SK-N-SH treated with all-trans-retinoic acid at 6 μM for 48 hours (cell line): ENCODE data around the gene PTGER4.

ENCODE experiments used
- ATAC-seq: fragments of 200-7000 bp; cut with Tn5 transposase; 3 replicates; pipeline ENCODE4 v1.9.1; 2020; ENCODE audit warnings: mild to moderate bottlenecking, moderate library complexity
- BACH2 ChIP-seq: fragments of 250-450 bp; sonication (Bioruptor Pico); IDR thresholded peaks from 2 replicates; pipeline ENCODE4 v1.9.0; 2021; ENCODE audit warnings: mild to moderate bottlenecking, borderline replicate concordance
- ESRRG ChIP-seq: fragments of 250-450 bp; sonication (Bioruptor Pico); IDR thresholded peaks from 2 replicates; pipeline ENCODE4 v1.6.1; 2021; ENCODE audit warnings: mild to moderate bottlenecking
- GLIS3 ChIP-seq: fragments of 250-450 bp; sonication (Bioruptor Pico); IDR thresholded peaks from 2 replicates; pipeline ENCODE4 v1.5.0; 2020; ENCODE audit warnings: mild to moderate bottlenecking, moderate library complexity
- ISL1 ChIP-seq: fragments of 250-450 bp; sonication (Bioruptor Pico); IDR thresholded peaks from 2 replicates; pipeline ENCODE4 v2.1.2; 2022; ENCODE audit warnings: mild to moderate bottlenecking, moderate library complexity
- OSR1 ChIP-seq: fragments of 250-450 bp; sonication (Bioruptor Pico); IDR thresholded peaks from 2 replicates; pipeline ENCODE4 v1.8.0; 2022; ENCODE audit warnings: moderate library complexity, mild to moderate bottlenecking, inconsistent platforms
- PPARA ChIP-seq: fragments of 250-450 bp; sonication (Bioruptor Pico); IDR thresholded peaks from 2 replicates; pipeline ENCODE4 v1.5.0; 2020; ENCODE audit warnings: mild to moderate bottlenecking, borderline replicate concordance
- RARB ChIP-seq: fragments of 250-450 bp; sonication (Bioruptor Pico); IDR thresholded peaks from 2 replicates; pipeline ENCODE4 v1.8.0; 2021; ENCODE audit warnings: mild to moderate bottlenecking, moderate library complexity
- SNAI2 ChIP-seq: fragments of 250-450 bp; sonication (Bioruptor Pico); IDR thresholded peaks from 2 replicates; pipeline ENCODE4 v1.5.0; 2020; ENCODE audit warnings: mild to moderate bottlenecking, moderate library complexity
- TCF4 ChIP-seq: fragments of 250-450 bp; sonication (Bioruptor Pico); IDR thresholded peaks from 2 replicates; pipeline ENCODE4 v1.8.0; 2021; ENCODE audit warnings: mild to moderate bottlenecking, moderate library complexity, borderline replicate concordance
- TOX ChIP-seq: fragments of 250-450 bp; sonication (Bioruptor Pico); IDR thresholded peaks from 2 replicates; pipeline ENCODE4 v1.8.0; 2021; ENCODE audit warnings: mild to moderate bottlenecking, moderate library complexity, borderline replicate concordance
- ZC3H10 ChIP-seq: fragments of 250-450 bp; sonication (Bioruptor Pico); IDR thresholded peaks from 2 replicates; pipeline ENCODE4 v1.5.1; 2021; ENCODE audit warnings: mild to moderate bottlenecking, moderate library complexity
- ZFP30 ChIP-seq: fragments of 450-650 bp; formaldehyde crosslinking; IDR thresholded peaks from 2 replicates; pipeline ENCODE4 v1.5.0; 2022; ENCODE audit warnings: mild to moderate bottlenecking, moderate library complexity
- ZNF565 ChIP-seq: fragments of 450-650 bp; formaldehyde crosslinking; conservative IDR thresholded peaks from 2 replicates; pipeline ENCODE4 v1.5.0; 2020; ENCODE audit warnings: low read depth, mild to moderate bottlenecking, moderate library complexity
- ZNF70 ChIP-seq: fragments of 450-650 bp; formaldehyde crosslinking; IDR thresholded peaks from 2 replicates; pipeline ENCODE4 v1.5.0; 2020; ENCODE audit warnings: mild to moderate bottlenecking, moderate library complexity
- ZNF8 ChIP-seq: fragments of 450-650 bp; formaldehyde crosslinking; IDR thresholded peaks from 2 replicates; pipeline ENCODE4 v1.5.0; 2020; ENCODE audit warnings: mild to moderate bottlenecking, moderate library complexity
- TF ChIP-seq, protein P1 (sequence below): fragments of 250-450 bp; sonication (Bioruptor Pico); IDR thresholded peaks from 2 replicates; pipeline ENCODE4 v1.5.0; 2020; ENCODE audit warnings: mild to moderate bottlenecking, moderate library complexity
- TF ChIP-seq, protein P2 (sequence below): fragments of 250-450 bp; sonication (Bioruptor Pico); IDR thresholded peaks from 2 replicates; pipeline ENCODE4 v1.5.1; 2020; ENCODE audit warnings: low read depth, mild to moderate bottlenecking, moderate library complexity
- TF ChIP-seq, protein P3 (sequence below): fragments of 250-450 bp; sonication (Bioruptor Pico); IDR thresholded peaks from 2 replicates; pipeline ENCODE4 v1.8.0; 2021; ENCODE audit warnings: low read depth, mild to moderate bottlenecking, moderate library complexity, borderline replicate concordance
- TF ChIP-seq, protein P4 (sequence below): fragments of 250-450 bp; sonication (Bioruptor Pico); IDR thresholded peaks from 2 replicates; pipeline ENCODE4 v1.8.0; 2020; ENCODE audit warnings: mild to moderate bottlenecking, moderate library complexity, borderline replicate concordance

PTGER4 gene

DNA sequence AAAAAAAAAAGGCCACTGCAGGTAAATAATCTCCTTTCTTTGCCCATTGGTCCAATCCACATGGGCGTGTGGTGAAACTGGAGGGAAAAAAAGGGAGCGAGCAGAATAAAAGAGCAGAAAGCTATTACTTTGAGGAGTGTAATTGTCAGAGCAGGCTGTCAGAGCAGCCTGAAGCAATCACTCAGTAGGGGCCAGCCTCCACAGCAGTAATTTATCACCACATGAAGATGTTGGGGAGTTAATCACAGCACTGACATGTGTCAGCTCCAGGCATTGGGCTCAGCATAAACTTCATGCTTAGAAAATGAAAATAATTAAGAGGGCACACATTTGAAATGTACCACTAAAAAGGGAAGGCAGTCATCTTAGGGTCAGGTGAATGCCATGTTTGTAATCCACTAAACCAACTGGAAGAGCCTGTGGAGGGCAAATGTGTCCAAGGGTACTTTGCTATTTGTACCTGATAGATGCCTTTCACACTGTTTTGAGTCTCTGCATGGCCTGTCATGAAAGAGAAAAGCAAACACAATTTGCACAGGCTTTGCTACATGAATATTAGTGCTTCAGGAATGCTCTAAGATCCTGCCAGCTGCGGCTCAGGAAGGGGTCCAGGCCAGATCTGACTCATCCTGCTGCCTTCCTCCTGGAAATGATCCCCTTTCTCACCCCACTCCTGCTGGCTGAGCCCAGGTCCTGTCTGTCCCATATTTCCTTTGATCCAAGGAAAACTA is 2.9 kb upstream of the PTGER4 start:
- ATAC-seq: no peak
- TF ChIP-seq, protein P1, sequence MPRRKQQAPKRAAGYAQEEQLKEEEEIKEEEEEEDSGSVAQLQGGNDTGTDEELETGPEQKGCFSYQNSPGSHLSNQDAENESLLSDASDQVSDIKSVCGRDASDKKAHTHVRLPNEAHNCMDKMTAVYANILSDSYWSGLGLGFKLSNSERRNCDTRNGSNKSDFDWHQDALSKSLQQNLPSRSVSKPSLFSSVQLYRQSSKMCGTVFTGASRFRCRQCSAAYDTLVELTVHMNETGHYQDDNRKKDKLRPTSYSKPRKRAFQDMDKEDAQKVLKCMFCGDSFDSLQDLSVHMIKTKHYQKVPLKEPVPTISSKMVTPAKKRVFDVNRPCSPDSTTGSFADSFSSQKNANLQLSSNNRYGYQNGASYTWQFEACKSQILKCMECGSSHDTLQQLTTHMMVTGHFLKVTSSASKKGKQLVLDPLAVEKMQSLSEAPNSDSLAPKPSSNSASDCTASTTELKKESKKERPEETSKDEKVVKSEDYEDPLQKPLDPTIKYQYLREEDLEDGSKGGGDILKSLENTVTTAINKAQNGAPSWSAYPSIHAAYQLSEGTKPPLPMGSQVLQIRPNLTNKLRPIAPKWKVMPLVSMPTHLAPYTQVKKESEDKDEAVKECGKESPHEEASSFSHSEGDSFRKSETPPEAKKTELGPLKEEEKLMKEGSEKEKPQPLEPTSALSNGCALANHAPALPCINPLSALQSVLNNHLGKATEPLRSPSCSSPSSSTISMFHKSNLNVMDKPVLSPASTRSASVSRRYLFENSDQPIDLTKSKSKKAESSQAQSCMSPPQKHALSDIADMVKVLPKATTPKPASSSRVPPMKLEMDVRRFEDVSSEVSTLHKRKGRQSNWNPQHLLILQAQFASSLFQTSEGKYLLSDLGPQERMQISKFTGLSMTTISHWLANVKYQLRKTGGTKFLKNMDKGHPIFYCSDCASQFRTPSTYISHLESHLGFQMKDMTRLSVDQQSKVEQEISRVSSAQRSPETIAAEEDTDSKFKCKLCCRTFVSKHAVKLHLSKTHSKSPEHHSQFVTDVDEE (CRISPR knock-in tag): no peak
- TF ChIP-seq ZNF70 (CRISPR knock-in tag) (no peak), OSR1 (no peak), PPARA (CRISPR knock-in tag) (no peak), ZNF8 (CRISPR knock-in tag) (no peak), SNAI2 (CRISPR knock-in tag) (no peak)

DNA sequence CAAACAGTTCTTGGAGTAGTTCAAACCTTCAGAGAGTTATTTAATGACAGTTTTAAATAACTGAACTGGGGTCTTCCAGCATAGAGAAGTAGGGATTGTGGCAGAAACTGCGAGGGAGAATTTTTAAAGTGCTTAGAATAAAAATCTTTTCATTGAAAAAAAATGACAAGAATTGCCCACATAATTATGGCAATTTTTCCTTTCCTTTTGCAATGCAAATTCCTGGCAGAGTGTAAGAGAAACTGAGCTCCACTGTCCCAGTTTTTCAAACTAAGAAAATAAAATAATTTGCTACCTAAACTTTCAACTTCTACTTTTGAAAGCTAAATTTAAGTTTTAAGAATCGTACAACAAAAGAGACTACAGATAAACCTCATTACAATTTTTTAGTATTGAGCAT is 2.3 kb upstream of the PTGER4 start:
- TF ChIP-seq, protein P1 (CRISPR knock-in tag): no peak
- no peak for ATAC-seq

DNA sequence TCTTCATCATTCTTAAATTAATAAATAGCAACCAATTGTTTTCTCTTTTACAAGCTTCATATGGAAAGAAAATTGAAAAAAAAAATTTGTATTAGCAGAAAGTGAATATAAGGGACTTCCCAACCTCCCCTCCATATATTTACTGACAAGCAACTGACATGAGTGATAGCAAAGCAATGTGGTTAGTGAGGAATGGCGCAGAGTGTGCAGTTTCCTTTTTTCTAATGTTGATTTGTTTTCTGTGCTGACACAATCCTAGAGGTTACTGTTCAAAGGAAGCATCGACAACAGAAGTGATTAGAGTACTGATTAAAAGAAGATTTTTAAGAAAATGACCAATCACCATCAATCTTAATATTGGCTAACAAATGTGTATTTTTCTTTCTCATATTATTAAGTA is 1.7 kb upstream of the PTGER4 start:
- ATAC-seq: no peak
- TF ChIP-seq PPARA (CRISPR knock-in tag) (no peak), ZNF8 (CRISPR knock-in tag) (no peak), BACH2 (CRISPR knock-in tag) (no peak), ISL1 (CRISPR knock-in tag) (no peak), ZC3H10 (CRISPR knock-in tag) (no peak), ZNF565 (no peak), ZFP30 (CRISPR knock-in tag) (no peak), ESRRG (CRISPR knock-in tag) (no peak), ZNF70 (CRISPR knock-in tag) (no peak), SNAI2 (CRISPR knock-in tag) (no peak), GLIS3 (CRISPR knock-in tag) (no peak), TOX (CRISPR knock-in tag) (no peak), TCF4 (CRISPR knock-in tag) (no peak), RARB (no peak), OSR1 (no peak)
- TF ChIP-seq, protein P2, sequence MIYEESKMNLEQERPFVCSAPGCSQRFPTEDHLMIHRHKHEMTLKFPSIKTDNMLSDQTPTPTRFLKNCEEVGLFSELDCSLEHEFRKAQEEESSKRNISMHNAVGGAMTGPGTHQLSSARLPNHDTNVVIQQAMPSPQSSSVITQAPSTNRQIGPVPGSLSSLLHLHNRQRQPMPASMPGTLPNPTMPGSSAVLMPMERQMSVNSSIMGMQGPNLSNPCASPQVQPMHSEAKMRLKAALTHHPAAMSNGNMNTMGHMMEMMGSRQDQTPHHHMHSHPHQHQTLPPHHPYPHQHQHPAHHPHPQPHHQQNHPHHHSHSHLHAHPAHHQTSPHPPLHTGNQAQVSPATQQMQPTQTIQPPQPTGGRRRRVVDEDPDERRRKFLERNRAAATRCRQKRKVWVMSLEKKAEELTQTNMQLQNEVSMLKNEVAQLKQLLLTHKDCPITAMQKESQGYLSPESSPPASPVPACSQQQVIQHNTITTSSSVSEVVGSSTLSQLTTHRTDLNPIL (CRISPR knock-in tag): no peak
- TF ChIP-seq, protein P3, sequence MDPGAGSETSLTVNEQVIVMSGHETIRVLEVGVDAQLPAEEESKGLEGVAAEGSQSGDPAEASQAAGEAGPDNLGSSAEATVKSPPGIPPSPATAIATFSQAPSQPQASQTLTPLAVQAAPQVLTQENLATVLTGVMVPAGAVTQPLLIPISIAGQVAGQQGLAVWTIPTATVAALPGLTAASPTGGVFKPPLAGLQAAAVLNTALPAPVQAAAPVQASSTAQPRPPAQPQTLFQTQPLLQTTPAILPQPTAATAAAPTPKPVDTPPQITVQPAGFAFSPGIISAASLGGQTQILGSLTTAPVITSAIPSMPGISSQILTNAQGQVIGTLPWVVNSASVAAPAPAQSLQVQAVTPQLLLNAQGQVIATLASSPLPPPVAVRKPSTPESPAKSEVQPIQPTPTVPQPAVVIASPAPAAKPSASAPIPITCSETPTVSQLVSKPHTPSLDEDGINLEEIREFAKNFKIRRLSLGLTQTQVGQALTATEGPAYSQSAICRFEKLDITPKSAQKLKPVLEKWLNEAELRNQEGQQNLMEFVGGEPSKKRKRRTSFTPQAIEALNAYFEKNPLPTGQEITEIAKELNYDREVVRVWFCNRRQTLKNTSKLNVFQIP: no peak
- TF ChIP-seq, protein P1 (CRISPR knock-in tag): no peak
- TF ChIP-seq, protein P4, sequence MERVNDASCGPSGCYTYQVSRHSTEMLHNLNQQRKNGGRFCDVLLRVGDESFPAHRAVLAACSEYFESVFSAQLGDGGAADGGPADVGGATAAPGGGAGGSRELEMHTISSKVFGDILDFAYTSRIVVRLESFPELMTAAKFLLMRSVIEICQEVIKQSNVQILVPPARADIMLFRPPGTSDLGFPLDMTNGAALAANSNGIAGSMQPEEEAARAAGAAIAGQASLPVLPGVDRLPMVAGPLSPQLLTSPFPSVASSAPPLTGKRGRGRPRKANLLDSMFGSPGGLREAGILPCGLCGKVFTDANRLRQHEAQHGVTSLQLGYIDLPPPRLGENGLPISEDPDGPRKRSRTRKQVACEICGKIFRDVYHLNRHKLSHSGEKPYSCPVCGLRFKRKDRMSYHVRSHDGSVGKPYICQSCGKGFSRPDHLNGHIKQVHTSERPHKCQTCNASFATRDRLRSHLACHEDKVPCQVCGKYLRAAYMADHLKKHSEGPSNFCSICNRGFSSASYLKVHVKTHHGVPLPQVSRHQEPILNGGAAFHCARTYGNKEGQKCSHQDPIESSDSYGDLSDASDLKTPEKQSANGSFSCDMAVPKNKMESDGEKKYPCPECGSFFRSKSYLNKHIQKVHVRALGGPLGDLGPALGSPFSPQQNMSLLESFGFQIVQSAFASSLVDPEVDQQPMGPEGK (CRISPR knock-in tag): no peak
